HUES48 (cell line): Measurements from ENCODE around the gene DDRGK1.

ENCODE experiments used
- H3K27ac ChIP-seq: one replicate; pipeline ENCODE4 v1.7.0; 2013; ENCODE audit warnings: low read depth, low read length, inconsistent platforms
- H3K27me3 ChIP-seq: 2 replicates; pipeline ENCODE4 v1.6.1; 2013; ENCODE audit warnings: mild to moderate bottlenecking, low read length; ENCODE audit not compliant: control insufficient read depth, insufficient read depth
- H3K36me3 ChIP-seq: 2 replicates; pipeline ENCODE4 v1.6.1; 2013; ENCODE audit warnings: low read length; ENCODE audit not compliant: control insufficient read depth, insufficient read depth
- H3K4me1 ChIP-seq: 2 replicates; pipeline ENCODE4 v1.6.1; 2013; ENCODE audit warnings: mild to moderate bottlenecking, low read length; ENCODE audit not compliant: control insufficient read depth, insufficient read depth
- H3K4me3 ChIP-seq: 2 replicates; pipeline ENCODE4 v1.5.1; 2013; ENCODE audit warnings: mild to moderate bottlenecking, low read depth, low read length
- H3K9ac ChIP-seq: 2 replicates; pipeline ENCODE4 v1.6.1; 2013; ENCODE audit warnings: mild to moderate bottlenecking, low read depth, low read length, moderate library complexity
- H3K9me3 ChIP-seq: 2 replicates; pipeline ENCODE4 v1.6.1; 2013; ENCODE audit warnings: low read length; ENCODE audit not compliant: control insufficient read depth, insufficient read depth

DDRGK1 gene

DNA sequence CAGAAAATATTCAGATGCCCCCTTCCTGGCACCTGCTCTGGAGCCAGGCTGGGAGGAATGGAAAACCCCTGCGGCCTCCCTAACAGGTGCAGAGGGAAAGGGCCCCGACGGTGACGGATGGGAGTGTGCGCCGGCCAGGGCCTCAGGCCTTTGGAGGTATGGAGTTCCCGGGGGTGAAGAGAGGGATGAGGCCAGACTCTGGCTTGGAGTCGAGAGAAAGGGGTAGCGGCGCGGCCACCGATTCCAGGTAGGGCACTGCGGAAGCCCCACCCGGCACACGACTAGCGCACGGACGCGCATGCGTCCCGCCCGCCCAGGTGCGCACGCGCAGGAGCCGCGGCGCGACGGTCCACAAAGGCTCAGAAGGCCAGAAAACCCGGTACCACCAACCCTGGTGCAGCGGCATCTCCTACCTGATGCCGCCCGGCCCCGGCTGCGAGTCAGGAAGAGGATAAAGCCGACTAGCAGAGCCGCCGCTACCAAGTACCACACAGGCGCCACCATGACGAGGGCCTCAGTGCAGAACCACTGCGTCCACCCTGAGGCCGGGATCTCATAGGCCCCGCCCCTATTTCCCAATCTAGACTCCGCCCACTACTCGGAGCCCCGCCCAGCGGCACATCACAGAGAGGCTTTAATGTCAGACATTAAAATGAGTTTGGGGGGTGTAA, at the start of gene DDRGK1:
DDRGK1 (minus strand) TSS at position 559 of the 671 bp plus-strand sequence; CDS start at position 504, 55 bp downstream.
- H3K36me3 ChIP-seq: peaks cover 23% of the 10 kb centered on the region
- H3K27ac ChIP-seq: peak within 1 kb of the TSS; percentile 96
- peaks cover 6% of the 10 kb centered on the region for H3K4me1 ChIP-seq
- H3K9ac ChIP-seq: peak within 1 kb of the TSS; percentile 85
- H3K27me3 ChIP-seq: no peaks in the 10 kb centered on the region
- peak within 1 kb of the TSS; percentile 94 for H3K4me3 ChIP-seq
- H3K9me3 ChIP-seq: no peaks in the 10 kb centered on the region

DNA sequence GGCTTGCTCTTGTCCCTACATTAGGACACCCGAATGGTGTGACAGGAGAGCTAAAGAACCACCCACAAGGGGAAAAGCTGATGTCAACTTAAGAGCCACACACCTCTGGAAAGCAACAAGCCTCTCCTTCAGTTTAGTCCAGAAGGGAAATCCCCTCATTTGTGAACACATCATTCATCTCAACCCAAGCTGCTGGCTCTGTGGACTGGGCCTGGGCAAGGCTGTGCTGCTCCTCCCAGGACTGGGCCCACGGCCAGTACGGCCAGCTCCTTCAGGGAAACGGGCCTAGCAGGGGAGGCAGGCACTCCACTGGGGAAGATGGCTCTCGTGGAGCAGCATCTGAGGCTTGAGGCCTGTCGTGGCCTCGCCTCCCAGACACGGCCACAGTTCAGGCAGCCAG, 47.3 kb upstream of the DDRGK1 start:
- Histone ChIP-seq H3K4me3 (no peak overlapping the region), H3K27ac (no peak overlapping the region), H3K36me3 (peaks cover 10% of the 10 kb centered on the region; the same call in 1 of the 2 replicates), H3K27me3 (peaks cover 27% of the 10 kb centered on the region), H3K9ac (no peak overlapping the region), H3K9me3 (no peaks in the 10 kb centered on the region), H3K4me1 (peaks cover 8% of the 10 kb centered on the region)

DNA sequence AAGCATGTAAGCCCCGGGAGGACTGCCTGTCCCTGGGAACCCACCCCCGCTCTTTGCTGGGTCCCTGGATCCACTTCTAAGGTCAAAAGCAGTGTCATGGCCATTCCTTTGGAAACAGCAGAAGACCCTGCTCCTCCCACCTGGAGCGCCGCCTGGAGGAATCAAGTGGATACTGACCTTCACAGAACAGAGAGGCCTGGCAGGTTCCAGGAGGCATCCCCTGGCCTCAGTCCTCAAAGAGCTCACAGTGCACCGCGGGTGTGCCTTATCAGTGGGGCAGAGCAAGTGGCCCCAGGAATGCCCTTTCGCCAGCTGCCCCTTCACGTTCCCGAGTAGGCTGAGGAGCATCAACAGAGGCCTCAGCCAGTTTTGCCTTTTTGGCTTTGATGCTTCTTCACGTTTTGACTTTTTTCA, 45.6 kb upstream of the DDRGK1 start:
- H3K36me3 ChIP-seq: 0 out of 2 replicates have a peak, but pooled peaks cover 3% of the 10 kb centered on the region
- peaks cover 27% of the 10 kb centered on the region for H3K27me3 ChIP-seq
- no peaks in the 10 kb centered on the region for H3K9me3 ChIP-seq
- peaks cover 8% of the 10 kb centered on the region for H3K4me1 ChIP-seq
- no peak overlapping the region for H3K9ac ChIP-seq
- H3K27ac ChIP-seq: no peak overlapping the region
- H3K4me3 ChIP-seq: no peak overlapping the region

DNA sequence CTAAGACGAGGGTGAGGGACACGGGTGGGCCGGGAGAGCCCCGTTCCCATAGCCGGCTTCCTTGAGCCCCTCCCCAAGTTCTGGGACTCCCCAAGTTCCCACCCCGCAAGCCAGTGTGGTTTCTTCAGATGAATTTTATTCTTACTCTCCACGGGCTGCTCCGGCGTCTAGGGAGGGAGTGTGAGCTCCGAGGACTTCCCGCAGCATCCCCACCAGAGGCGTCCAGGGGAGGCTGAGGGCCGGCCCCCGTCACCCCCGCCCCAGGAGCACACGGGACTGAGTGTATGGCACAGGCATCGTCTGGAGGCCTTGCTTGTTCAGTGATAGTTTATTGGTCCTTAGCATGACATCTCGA, 44.5 kb upstream of the DDRGK1 start:
- H3K27me3 ChIP-seq: peaks cover 27% of the 10 kb centered on the region
- H3K4me3 ChIP-seq: peak overlapping the region; percentile 61
- no peaks in the 10 kb centered on the region for H3K36me3 ChIP-seq
- peaks cover 8% of the 10 kb centered on the region for H3K4me1 ChIP-seq
- H3K27ac ChIP-seq: no peak overlapping the region
- no peaks in the 10 kb centered on the region for H3K9me3 ChIP-seq
- no peak overlapping the region for H3K9ac ChIP-seq

DNA sequence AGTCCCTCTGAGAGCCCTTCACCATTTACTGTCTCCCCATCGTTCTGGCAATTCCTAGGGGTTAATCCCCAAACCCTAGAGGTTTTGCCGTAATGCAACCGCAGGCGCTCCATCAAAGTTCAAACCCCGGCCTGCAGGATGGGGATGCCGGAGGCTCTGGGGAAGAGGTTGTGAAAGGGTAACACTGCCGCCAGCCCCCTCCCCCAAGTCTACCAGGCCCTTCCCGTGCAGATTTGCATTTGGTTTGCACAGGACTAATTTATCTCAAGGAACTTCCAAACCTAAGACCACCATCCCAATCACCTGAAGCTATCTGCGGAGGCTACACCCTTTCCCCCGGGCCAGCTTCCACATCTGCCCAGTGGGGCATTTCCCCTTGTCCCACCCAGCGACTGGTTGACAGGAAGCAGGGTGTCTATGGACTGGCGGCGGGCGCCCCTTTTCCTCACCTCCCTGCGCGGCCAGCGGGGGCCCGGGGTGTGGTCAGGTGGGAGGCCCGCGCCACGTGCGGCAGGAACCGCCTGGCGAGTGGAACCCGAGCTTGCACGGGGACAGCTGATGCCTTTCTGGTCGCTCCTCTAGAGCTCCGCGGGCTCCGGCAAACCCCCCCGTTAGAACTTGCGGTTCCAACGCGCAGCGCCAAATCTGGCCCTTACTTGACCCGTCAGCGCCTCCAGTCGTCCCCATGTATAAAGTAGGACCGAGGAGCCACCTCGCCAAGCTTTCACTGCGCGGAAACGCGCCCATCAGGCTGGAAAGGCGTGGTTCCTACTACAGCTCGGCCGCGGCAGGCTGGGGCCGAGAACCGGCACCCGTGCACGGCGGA, 43.9 kb upstream of the DDRGK1 start:
- no peaks in the 10 kb centered on the region for H3K36me3 ChIP-seq
- no peak overlapping the region for H3K27ac ChIP-seq
- H3K9me3 ChIP-seq: no peaks in the 10 kb centered on the region
- H3K9ac ChIP-seq: 0 out of 2 replicates have a peak overlapping the region, but pooled peaks have one; percentile 27
- H3K4me1 ChIP-seq: peaks cover 8% of the 10 kb centered on the region
- H3K27me3 ChIP-seq: peaks cover 27% of the 10 kb centered on the region
- H3K4me3 ChIP-seq: peak overlapping the region; percentile 61

DNA sequence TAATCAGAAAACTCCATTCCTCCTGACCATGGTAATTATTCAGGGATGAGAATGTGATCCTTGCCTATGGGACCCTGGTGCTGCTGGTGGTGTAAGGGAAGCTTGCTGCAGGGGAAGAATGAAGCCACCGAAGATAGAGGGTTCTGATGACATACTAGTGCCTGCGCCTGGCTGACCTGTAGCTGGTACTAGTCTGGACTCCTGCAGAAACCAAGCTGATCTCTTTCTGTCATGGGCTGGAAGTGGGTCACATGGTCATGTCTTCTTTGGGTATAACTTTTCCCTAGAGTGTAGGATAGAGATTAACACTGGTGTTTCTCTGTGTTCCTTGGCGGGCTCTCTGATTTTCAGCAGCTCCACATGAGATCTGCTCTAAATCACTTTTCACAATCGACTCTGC, 43.2 kb upstream of the DDRGK1 start:
- Histone ChIP-seq H3K27ac (no peak overlapping the region), H3K36me3 (no peaks in the 10 kb centered on the region), H3K9ac (no peak overlapping the region), H3K27me3 (peaks cover 27% of the 10 kb centered on the region), H3K4me3 (no peak overlapping the region), H3K9me3 (no peaks in the 10 kb centered on the region), H3K4me1 (peaks cover 8% of the 10 kb centered on the region)

DNA sequence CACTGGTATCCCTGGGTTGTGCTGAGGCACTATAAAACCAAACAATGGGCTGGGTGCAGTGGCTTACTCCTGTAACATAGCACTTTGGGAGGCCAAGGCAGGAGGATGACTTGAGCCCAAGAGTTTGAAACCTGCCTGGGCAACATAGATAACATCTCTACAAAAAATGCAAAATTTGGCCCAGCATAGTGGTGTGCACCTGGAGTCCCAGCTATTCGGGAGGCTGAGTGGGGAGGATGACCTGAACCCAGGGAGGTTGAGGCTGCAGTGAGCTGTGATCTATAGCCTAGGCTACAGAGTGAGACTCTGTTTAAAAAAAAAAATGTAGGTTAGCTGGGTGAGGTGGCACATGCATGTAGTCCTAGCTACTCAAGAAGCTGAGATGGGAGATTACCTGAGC, 42.2 kb upstream of the DDRGK1 start:
- no peaks in the 10 kb centered on the region for H3K36me3 ChIP-seq
- peaks cover 27% of the 10 kb centered on the region for H3K27me3 ChIP-seq
- no peak overlapping the region for H3K27ac ChIP-seq
- no peak overlapping the region for H3K9ac ChIP-seq
- H3K4me1 ChIP-seq: peaks cover 8% of the 10 kb centered on the region
- H3K4me3 ChIP-seq: no peak overlapping the region
- no peaks in the 10 kb centered on the region for H3K9me3 ChIP-seq

DNA sequence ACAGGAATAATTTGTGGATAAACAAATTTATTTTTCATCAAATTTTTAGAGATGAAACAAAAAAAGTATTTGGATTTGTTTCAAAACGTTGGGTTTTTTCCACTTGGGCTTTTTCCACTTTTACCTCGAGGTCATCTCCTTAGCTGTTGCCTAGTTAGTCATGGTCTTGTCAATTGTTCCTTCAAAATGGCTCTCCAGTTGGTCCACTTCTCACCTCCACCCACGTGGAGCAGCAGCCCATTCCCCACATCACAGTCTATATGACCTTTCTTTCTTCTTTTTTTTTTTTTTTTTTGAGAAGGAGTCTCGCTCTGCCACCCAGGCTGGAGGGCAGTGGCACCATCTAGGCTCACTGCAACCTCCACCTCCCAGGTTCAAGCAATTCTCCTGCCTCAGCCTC, 41.2 kb upstream of the DDRGK1 start:
- H3K4me1 ChIP-seq: peaks cover 8% of the 10 kb centered on the region
- H3K4me3 ChIP-seq: no peak overlapping the region
- H3K27ac ChIP-seq: no peak overlapping the region
- no peak overlapping the region for H3K9ac ChIP-seq
- no peaks in the 10 kb centered on the region for H3K9me3 ChIP-seq
- peaks cover 37% of the 10 kb centered on the region for H3K27me3 ChIP-seq
- H3K36me3 ChIP-seq: no peaks in the 10 kb centered on the region

DNA sequence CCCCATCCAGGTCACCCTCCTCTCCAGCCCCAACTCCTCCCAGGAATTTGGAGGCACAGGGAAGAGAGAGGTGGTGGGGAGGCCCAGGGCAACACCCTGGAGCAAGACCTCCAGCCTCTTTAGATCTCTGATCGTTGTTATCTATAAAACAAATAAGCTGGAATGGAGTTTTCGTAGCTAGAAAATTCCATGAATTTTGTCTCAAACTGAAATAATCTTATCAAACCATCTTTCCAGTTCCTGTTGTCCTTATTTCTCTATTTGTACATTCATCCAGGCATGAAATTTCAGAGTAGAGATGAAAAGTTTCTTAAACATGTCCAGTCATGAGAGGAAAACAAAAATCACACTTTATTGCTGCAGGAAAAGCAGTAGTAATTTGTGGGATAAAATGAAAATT, 40.7 kb upstream of the DDRGK1 start:
- Histone ChIP-seq H3K36me3 (no peaks in the 10 kb centered on the region), H3K4me1 (peaks cover 8% of the 10 kb centered on the region), H3K9me3 (no peaks in the 10 kb centered on the region), H3K27me3 (peaks cover 42% of the 10 kb centered on the region), H3K4me3 (no peak overlapping the region), H3K9ac (no peak overlapping the region), H3K27ac (no peak overlapping the region)

DNA sequence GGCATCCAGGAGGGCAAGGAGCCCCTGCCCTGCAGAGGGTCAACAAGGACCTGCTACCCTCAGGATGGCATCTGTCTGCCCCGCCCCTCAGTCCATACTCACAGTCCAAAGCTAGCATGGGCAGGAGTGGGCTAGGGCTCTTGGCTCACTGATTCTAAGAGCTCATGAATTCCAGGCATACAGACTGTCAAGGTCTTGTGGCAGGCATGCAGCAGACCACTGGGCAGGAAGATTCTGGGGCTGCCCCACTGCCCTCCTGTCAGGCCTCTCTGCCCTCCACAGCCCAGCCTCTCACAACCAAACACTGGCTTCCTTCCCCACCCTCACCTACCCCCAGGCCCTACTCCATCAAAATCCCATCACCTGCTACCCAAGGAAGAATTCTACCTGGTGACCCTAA, 40.1 kb upstream of the DDRGK1 start:
- no peak overlapping the region for H3K27ac ChIP-seq

DNA sequence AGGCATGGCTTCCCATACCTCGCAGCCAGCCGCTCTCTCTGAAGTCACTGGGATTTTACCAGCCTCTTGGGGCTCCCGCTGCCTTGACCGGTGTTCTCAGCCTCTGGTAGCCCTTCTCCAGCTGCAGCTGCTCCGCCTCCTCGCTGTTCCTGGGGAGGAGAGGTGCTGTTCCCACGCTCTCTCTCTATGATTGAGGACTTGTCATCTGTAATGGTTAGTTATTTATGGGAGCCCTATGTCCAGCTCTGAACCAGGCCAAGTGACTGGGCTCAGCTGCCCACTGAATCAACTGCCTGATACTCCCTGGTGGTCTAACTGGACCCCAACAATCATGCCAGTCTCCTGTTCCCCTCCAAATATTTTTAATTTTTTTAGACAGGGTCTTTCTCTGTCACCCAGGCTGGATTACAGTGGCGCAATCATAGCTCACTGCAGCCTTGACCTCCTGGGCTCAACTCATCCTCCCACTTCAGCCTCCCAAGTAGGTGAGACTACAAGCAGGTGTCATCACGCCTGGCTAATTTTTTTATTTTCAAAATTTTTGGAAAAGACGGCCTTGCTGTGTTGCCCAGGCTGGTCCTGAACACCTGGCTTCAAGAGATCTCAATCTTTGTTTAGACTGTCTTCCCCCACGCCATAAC, 39.4 kb upstream of the DDRGK1 start:
- peaks cover 1% of the 10 kb centered on the region; the same call in 1 of the 2 replicates for H3K4me1 ChIP-seq
- H3K27me3 ChIP-seq: peaks cover 37% of the 10 kb centered on the region
- H3K9ac ChIP-seq: no peak overlapping the region
- no peak overlapping the region for H3K27ac ChIP-seq
- no peaks in the 10 kb centered on the region for H3K36me3 ChIP-seq
- no peak overlapping the region for H3K4me3 ChIP-seq
- no peaks in the 10 kb centered on the region for H3K9me3 ChIP-seq

More for the DNA sequence above, 40.1 kb upstream of the DDRGK1 start:
- Histone ChIP-seq H3K36me3 (no peaks in the 10 kb centered on the region), H3K9ac (no peak overlapping the region), H3K4me1 (peaks cover 4% of the 10 kb centered on the region), H3K4me3 (no peak overlapping the region), H3K9me3 (no peaks in the 10 kb centered on the region), H3K27me3 (peaks cover 44% of the 10 kb centered on the region)
